Measurements from ENCODE around the gene GLT8D1.

- no peak for TF ChIP-seq ZNF691 (CRISPR knock-in tag; IDR thresholded peaks at IDR 0.05; ENCODE audit: borderline replicate concordance, low read depth)
- TF ChIP-seq POLR2A (IDR thresholded peaks at IDR 0.05; ENCODE audit: insufficient read depth in 1 of 2, low read depth in 2 of 2, low read length in 2 of 2): no peak
- TF ChIP-seq PHB2 (IDR thresholded peaks at IDR 0.05; ENCODE audit: partially characterized antibody): no peak
- no peak for TF ChIP-seq ATF7 (IDR thresholded peaks at IDR 0.05)
- no peak for TF ChIP-seq ATF7 (CRISPR knock-in tag; IDR thresholded peaks at IDR 0.05)
- TF ChIP-seq HOXA9 (CRISPR knock-in tag; IDR thresholded peaks at IDR 0.05; ENCODE audit: borderline replicate concordance): no peak
- TF ChIP-seq, protein P1, sequence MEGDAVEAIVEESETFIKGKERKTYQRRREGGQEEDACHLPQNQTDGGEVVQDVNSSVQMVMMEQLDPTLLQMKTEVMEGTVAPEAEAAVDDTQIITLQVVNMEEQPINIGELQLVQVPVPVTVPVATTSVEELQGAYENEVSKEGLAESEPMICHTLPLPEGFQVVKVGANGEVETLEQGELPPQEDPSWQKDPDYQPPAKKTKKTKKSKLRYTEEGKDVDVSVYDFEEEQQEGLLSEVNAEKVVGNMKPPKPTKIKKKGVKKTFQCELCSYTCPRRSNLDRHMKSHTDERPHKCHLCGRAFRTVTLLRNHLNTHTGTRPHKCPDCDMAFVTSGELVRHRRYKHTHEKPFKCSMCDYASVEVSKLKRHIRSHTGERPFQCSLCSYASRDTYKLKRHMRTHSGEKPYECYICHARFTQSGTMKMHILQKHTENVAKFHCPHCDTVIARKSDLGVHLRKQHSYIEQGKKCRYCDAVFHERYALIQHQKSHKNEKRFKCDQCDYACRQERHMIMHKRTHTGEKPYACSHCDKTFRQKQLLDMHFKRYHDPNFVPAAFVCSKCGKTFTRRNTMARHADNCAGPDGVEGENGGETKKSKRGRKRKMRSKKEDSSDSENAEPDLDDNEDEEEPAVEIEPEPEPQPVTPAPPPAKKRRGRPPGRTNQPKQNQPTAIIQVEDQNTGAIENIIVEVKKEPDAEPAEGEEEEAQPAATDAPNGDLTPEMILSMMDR (CRISPR knock-in tag; IDR thresholded peaks at IDR 0.05): no peak
- TF ChIP-seq ZNF350 (CRISPR knock-in tag; IDR thresholded peaks at IDR 0.05; ENCODE audit: borderline replicate concordance, low read depth): no peak
- no peak for TF ChIP-seq ZBED4 (CRISPR knock-in tag; IDR thresholded peaks at IDR 0.05; ENCODE audit: borderline replicate concordance)
- TF ChIP-seq IKZF1 (IDR thresholded peaks at IDR 0.05): no peak
- TF ChIP-seq XRCC5 (optimal IDR thresholded peaks at IDR 0.05; ENCODE audit: low read length): no peak
- no peak for TF ChIP-seq GLI4 (CRISPR knock-in tag; IDR thresholded peaks at IDR 0.05; ENCODE audit: borderline replicate concordance)
- TF ChIP-seq SP1 (IDR thresholded peaks at IDR 0.05): no peak
- no peak for TF ChIP-seq SP1 (CRISPR knock-in tag; IDR thresholded peaks at IDR 0.05)
- TF ChIP-seq, protein P2, sequence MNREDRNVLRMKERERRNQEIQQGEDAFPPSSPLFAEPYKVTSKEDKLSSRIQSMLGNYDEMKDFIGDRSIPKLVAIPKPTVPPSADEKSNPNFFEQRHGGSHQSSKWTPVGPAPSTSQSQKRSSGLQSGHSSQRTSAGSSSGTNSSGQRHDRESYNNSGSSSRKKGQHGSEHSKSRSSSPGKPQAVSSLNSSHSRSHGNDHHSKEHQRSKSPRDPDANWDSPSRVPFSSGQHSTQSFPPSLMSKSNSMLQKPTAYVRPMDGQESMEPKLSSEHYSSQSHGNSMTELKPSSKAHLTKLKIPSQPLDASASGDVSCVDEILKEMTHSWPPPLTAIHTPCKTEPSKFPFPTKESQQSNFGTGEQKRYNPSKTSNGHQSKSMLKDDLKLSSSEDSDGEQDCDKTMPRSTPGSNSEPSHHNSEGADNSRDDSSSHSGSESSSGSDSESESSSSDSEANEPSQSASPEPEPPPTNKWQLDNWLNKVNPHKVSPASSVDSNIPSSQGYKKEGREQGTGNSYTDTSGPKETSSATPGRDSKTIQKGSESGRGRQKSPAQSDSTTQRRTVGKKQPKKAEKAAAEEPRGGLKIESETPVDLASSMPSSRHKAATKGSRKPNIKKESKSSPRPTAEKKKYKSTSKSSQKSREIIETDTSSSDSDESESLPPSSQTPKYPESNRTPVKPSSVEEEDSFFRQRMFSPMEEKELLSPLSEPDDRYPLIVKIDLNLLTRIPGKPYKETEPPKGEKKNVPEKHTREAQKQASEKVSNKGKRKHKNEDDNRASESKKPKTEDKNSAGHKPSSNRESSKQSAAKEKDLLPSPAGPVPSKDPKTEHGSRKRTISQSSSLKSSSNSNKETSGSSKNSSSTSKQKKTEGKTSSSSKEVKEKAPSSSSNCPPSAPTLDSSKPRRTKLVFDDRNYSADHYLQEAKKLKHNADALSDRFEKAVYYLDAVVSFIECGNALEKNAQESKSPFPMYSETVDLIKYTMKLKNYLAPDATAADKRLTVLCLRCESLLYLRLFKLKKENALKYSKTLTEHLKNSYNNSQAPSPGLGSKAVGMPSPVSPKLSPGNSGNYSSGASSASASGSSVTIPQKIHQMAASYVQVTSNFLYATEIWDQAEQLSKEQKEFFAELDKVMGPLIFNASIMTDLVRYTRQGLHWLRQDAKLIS (CRISPR knock-in tag; IDR thresholded peaks at IDR 0.05): no peak
- TF ChIP-seq ZNF510 (CRISPR knock-in tag; IDR thresholded peaks at IDR 0.05; ENCODE audit: low read depth): no peak
These were observed 21.4 kb downstream of the GLT8D1 start for GRCh38 chr3:52684184-52684583.

Measured in HepG2 (cell line).